Measurements from ENCODE around the gene CMC1. TPM values are rescaled to one million over a fixed set of nuclear protein-coding genes. Genes with fewer than 3 reads are reported as not detected.

The CMC1 gene
- polyA plus RNA-seq, 3 donors, result 13.2 to 43.9 (median 40.5) TPM

- Histone ChIP-seq H3K36me3 (replicated peaks in 1 of 2; ENCODE audit: control insufficient read depth in 1 of 2, insufficient read depth in 2 of 2, low read length in 2 of 2) (peaks cover 22 to 54% of the 10 kb centered on the region in 2 donors), H3K27ac (ENCODE audit: low read depth in 1 of 2, low read length in 2 of 2) (no peak overlapping the region), H4K20me1 (ENCODE audit: insufficient read depth, low read length) (peaks cover 8% of the 10 kb centered on the region), H3K4me2 (replicated peaks; ENCODE audit: extremely low read depth, low read length, poor library complexity, severe bottlenecking) (no peak overlapping the region), H3K4me3 (replicated peaks in 1 of 3; ENCODE audit: low read depth in 2 of 3, low read length in 3 of 3) (no peak overlapping the region), H3K27me3 (ENCODE audit: control insufficient read depth in 2 of 2, insufficient read depth in 2 of 2, low read length in 2 of 2) (no peaks in the 10 kb centered on the region), H3K79me2 (ENCODE audit: insufficient read depth, low read length) (peaks cover 15% of the 10 kb centered on the region), H3K4me1 (ENCODE audit: control insufficient read depth in 1 of 2, insufficient read depth in 2 of 2, low read length in 2 of 2) (no peaks in the 10 kb centered on the region), H2AFZ (ENCODE audit: insufficient read depth, low read depth, low read length, poor library complexity, severe bottlenecking) (no peak overlapping the region), H3K9me3 (replicated peaks in 1 of 2; ENCODE audit: control insufficient read depth in 1 of 2, insufficient read depth in 1 of 2, low read length in 2 of 2) (peaks cover 4 to 5% of the 10 kb centered on the region in 2 donors), H3K9ac (ENCODE audit: insufficient read depth, low read length, poor library complexity, severe bottlenecking) (no peak overlapping the region)
- Mint-ChIP-seq H3K36me3 (peaks cover 31 to 36% of the 10 kb centered on the region in 2 donors), H3K27me3 (ENCODE audit: low read depth in 3 of 3) (peaks cover 0 to 4% (median 0%) of the 10 kb centered on the region in 3 donors), H3K27ac (no peak overlapping the region), H3K4me1 (peaks cover 7% of the 10 kb centered on the region), H3K9me3 (peaks cover 2 to 7% (median 4%) of the 10 kb centered on the region in 7 donors), H3K4me3 (no peak overlapping the region)
- DNase-seq, result no peak
- intact Hi-C loops (cut with micrococcal nuclease), result loop anchor here in 1 of 2 donors (5.0 kb wide), 1 partner anchor 33 kb away; no protein-coding TSS in a partner anchor
- no peak for TF ChIP-seq CTCF (IDR thresholded peaks at IDR 0.05)
These were observed 24.2 kb downstream of the CMC1 start for GRCh38 chr3:28265641-28266040.

GRCh38 chr3:28267984-28268849, 26.8 kb downstream of the CMC1 start:
- H4K20me1 ChIP-seq (ENCODE audit: insufficient read depth, low read length), result no peaks in the 10 kb centered on the region
- Mint-ChIP-seq H3K36me3 (peaks cover 52 to 56% of the 10 kb centered on the region in 2 donors), H3K4me1 (peaks cover 2% of the 10 kb centered on the region), H3K27ac (no peak overlapping the region), H3K9me3 (peaks cover 17 to 31% (median 25%) of the 10 kb centered on the region in 7 donors), H3K27me3 (ENCODE audit: low read depth in 3 of 3) (peaks cover 0 to 4% (median 0%) of the 10 kb centered on the region in 3 donors), H3K4me3 (no peak overlapping the region)
- DNase-seq, result no peak
- no peaks in the 10 kb centered on the region for H3K27me3 ChIP-seq (ENCODE audit: control insufficient read depth in 2 of 2, insufficient read depth in 2 of 2, low read length in 2 of 2)
- H3K9ac ChIP-seq (ENCODE audit: insufficient read depth, low read length, poor library complexity, severe bottlenecking), result no peak overlapping the region
- 49% methylated on average over 3 of the region's 5 CpGs for WGBS (ENCODE audit: insufficient coverage)
- no peak overlapping the region for H2AFZ ChIP-seq (ENCODE audit: insufficient read depth, low read depth, low read length, poor library complexity, severe bottlenecking)
- H3K4me2 ChIP-seq (replicated peaks; ENCODE audit: extremely low read depth, low read length, poor library complexity, severe bottlenecking), result no peak overlapping the region
- intact Hi-C loops (cut with micrococcal nuclease), result loop anchor here in 1 of 2 donors (5.0 kb wide), 1 partner anchor 36 kb away; no protein-coding TSS in a partner anchor
- peaks cover 13 to 18% of the 10 kb centered on the region in 2 donors for H3K9me3 ChIP-seq (replicated peaks in 1 of 2; ENCODE audit: control insufficient read depth in 1 of 2, insufficient read depth in 1 of 2, low read length in 2 of 2)
- no peak overlapping the region for H3K4me3 ChIP-seq (replicated peaks in 1 of 3; ENCODE audit: low read depth in 2 of 3, low read length in 3 of 3)
- H3K79me2 ChIP-seq (ENCODE audit: insufficient read depth, low read length), result no peaks in the 10 kb centered on the region
- no peaks in the 10 kb centered on the region for H3K4me1 ChIP-seq (ENCODE audit: control insufficient read depth in 1 of 2, insufficient read depth in 2 of 2, low read length in 2 of 2)
- peak overlapping the region in 1 of 2 donors; percentile 3 for H3K27ac ChIP-seq (ENCODE audit: low read depth in 1 of 2, low read length in 2 of 2)
- peaks cover 30 to 77% of the 10 kb centered on the region in 2 donors for H3K36me3 ChIP-seq (replicated peaks in 1 of 2; ENCODE audit: control insufficient read depth in 1 of 2, insufficient read depth in 2 of 2, low read length in 2 of 2)
- no peak for TF ChIP-seq CTCF (IDR thresholded peaks at IDR 0.05)
